ENCODE data around the gene EEF1A2.

DNA sequence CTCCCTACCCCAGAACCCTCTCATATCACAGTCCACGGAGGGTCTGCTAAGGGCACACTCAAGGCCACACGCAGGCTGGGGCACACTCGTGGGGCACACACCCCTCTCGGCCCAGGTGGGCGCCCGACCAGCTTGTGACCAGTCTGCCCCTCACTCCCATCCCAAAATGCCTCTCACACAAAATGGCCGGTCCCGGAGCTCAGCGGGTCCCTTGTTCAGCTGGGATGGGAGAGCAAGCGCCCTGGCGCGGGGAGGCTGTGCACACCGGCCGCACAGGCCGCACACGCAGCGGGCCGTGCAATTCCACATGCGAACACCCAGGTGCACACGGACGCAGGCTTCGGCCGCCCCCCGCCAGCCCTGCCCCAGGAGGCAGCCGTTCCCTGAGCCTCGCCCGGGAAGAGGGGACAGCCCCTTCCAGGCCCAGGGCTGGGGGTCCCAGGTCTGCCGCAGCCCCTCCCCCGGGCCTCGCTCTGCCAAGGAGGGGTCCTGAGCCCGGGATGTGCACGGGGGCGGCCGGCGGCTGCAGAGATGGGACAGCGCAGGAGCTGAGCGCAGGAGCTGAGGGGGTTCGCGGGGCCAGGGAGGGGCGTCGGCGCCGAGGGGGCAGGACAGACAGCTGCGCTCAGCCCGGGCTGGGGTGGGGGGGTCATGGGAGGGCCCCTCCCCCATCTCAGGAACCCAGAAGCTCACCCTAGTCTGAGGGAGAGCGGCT is 27.7 kb downstream of the EEF1A2 start:
- TF ChIP-seq, protein P1, sequence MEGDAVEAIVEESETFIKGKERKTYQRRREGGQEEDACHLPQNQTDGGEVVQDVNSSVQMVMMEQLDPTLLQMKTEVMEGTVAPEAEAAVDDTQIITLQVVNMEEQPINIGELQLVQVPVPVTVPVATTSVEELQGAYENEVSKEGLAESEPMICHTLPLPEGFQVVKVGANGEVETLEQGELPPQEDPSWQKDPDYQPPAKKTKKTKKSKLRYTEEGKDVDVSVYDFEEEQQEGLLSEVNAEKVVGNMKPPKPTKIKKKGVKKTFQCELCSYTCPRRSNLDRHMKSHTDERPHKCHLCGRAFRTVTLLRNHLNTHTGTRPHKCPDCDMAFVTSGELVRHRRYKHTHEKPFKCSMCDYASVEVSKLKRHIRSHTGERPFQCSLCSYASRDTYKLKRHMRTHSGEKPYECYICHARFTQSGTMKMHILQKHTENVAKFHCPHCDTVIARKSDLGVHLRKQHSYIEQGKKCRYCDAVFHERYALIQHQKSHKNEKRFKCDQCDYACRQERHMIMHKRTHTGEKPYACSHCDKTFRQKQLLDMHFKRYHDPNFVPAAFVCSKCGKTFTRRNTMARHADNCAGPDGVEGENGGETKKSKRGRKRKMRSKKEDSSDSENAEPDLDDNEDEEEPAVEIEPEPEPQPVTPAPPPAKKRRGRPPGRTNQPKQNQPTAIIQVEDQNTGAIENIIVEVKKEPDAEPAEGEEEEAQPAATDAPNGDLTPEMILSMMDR (IDR thresholded peaks at IDR 0.05) = no peak
- no peak for TF ChIP-seq POLR2A (IDR thresholded peaks at IDR 0.05)

Data from tibial nerve (tissue), 3 donors.